Naive thymus-derived CD4-positive, alpha-beta T cell (primary cell): ENCODE measurements around the gene FAM13C. TPM values are rescaled to one million over a fixed set of nuclear protein-coding genes. Genes with fewer than 3 reads are reported as not detected.

Experiments used
- ATAC-seq: fragments of 150-1000 bp; cut with Tn5 transposase; 2 replicates; pipeline ENCODE4 v1.10.0; 2021; ENCODE audit warnings: mild to moderate bottlenecking, moderate library complexity
- CTCF ChIA-PET: fragments of 350-600 bp; sonication (Branson Sonifier 250); formaldehyde crosslinking; loops from one replicate; lab custom pipeline; 2021; ENCODE audit warnings: antibody characterized with exemption; lab: Charles Lee
- POLR2A ChIA-PET: fragments of 350-600 bp; sonication (Branson Sonifier 250); formaldehyde crosslinking; loops from one replicate; lab custom pipeline; 2021; ENCODE audit warnings: antibody characterized with exemption, inconsistent platforms; lab: Charles Lee
- DNase-seq, 9 donors: peaks; one replicate each; pipeline versions ENCODE4 v3.0.0 to v3.0.0-alpha.2; 2020 to 2022; ENCODE audit warnings: mixed read lengths in 1 of 9
- H3K27ac ChIP-seq: one replicate; pipeline ENCODE4 v1.7.0; 2013; ENCODE audit warnings: mild to moderate bottlenecking, low read depth, low read length, moderate library complexity
- H3K27me3 ChIP-seq, 2 donors: one replicate each; pipeline ENCODE4 v1.7.0; 2013; ENCODE audit warnings: low read length in 2 of 2, mild to moderate bottlenecking in 2 of 2, moderate library complexity in 2 of 2; ENCODE audit not compliant: control insufficient read depth in 2 of 2, insufficient read depth in 2 of 2
- H3K36me3 ChIP-seq, 3 experiments: 1 replicate in 2 of 3; 2 replicates in 1 of 3; pipeline ENCODE4 v1.7.0; 2013; ENCODE audit warnings: low read length in 3 of 3, mild to moderate bottlenecking in 3 of 3, moderate library complexity in 1 of 3; ENCODE audit not compliant: insufficient read depth in 3 of 3, control insufficient read depth in 2 of 3
- H3K4me1 ChIP-seq, 2 donors: one replicate each; pipeline ENCODE4 v1.7.0; 2013; ENCODE audit warnings: low read length in 2 of 2, mild to moderate bottlenecking in 2 of 2, moderate library complexity in 1 of 2; ENCODE audit not compliant: control insufficient read depth in 2 of 2, insufficient read depth in 2 of 2
- H3K4me3 ChIP-seq: 2 replicates; pipeline ENCODE4 v1.7.0; 2013; ENCODE audit warnings: mild to moderate bottlenecking, low read length
- H3K9me3 ChIP-seq, 3 experiments: 1 replicate in 2 of 3; 2 replicates in 1 of 3; pipeline ENCODE4 v1.7.0; 2013; ENCODE audit warnings: low read length in 3 of 3; ENCODE audit not compliant: control insufficient read depth in 2 of 3
- H3K27ac Mint-ChIP-seq, 9 donors: one replicate each; pipeline ENCODE4 v1.8.0; 2020 to 2022; ENCODE audit warnings: mixed read lengths in 9 of 9, mild to moderate bottlenecking in 8 of 9, moderate library complexity in 5 of 9, inconsistent platforms in 2 of 9
- H3K27me3 Mint-ChIP-seq, 5 donors: one replicate each; pipeline ENCODE4 v1.8.0; 2021 to 2022; ENCODE audit warnings: mixed read lengths in 5 of 5, mild to moderate bottlenecking in 1 of 5
- H3K36me3 Mint-ChIP-seq, 5 donors: one replicate each; pipeline ENCODE4 v1.8.0; 2020 to 2022; ENCODE audit warnings: mixed read lengths in 5 of 5, mild to moderate bottlenecking in 3 of 5, inconsistent platforms in 1 of 5
- H3K4me1 Mint-ChIP-seq, 7 donors: one replicate each; pipeline ENCODE4 v1.8.0; 2020 to 2022; ENCODE audit warnings: mixed read lengths in 7 of 7, mild to moderate bottlenecking in 3 of 7, inconsistent platforms in 1 of 7
- H3K4me3 Mint-ChIP-seq, 10 donors: one replicate each; pipeline ENCODE4 v1.8.0; 2020 to 2022; ENCODE audit warnings: mild to moderate bottlenecking in 10 of 10, mixed read lengths in 10 of 10, moderate library complexity in 6 of 10, inconsistent platforms in 2 of 10
- H3K9me3 Mint-ChIP-seq, 11 donors: one replicate each; pipeline ENCODE4 v1.8.0; 2020 to 2022; ENCODE audit warnings: mixed read lengths in 11 of 11, mild to moderate bottlenecking in 4 of 11, inconsistent platforms in 1 of 11, moderate library complexity in 1 of 11
- intact Hi-C, 2 donors: fragments of 100-400 bp; cut with micrococcal nuclease; formaldehyde crosslinking; loops; one replicate each; pipeline ENCODE4 v1.15.1; 2023
- polyA plus RNA-seq, 2 donors: library from polyadenylated mRNA; unstranded; fragments of 300-500 nt; fragmentation: Illumina TruSeq; gene quantifications; one replicate each; pipeline ENCODE4 v1.2.3, GENCODE V29; 2021
- total RNA-seq, 6 experiments: library from RNA in 5 of 6; stranded (reverse) in 5 of 6; gene quantifications; 1 replicate in 5 of 6; 2 replicates in 1 of 6; pipeline ENCODE4 v1.2.3 and lab custom pipeline; 2021 to 2026

FAM13C gene
- total and polyA plus RNA-seq, 7 experiments from 2014 or later: not detected

DNA sequence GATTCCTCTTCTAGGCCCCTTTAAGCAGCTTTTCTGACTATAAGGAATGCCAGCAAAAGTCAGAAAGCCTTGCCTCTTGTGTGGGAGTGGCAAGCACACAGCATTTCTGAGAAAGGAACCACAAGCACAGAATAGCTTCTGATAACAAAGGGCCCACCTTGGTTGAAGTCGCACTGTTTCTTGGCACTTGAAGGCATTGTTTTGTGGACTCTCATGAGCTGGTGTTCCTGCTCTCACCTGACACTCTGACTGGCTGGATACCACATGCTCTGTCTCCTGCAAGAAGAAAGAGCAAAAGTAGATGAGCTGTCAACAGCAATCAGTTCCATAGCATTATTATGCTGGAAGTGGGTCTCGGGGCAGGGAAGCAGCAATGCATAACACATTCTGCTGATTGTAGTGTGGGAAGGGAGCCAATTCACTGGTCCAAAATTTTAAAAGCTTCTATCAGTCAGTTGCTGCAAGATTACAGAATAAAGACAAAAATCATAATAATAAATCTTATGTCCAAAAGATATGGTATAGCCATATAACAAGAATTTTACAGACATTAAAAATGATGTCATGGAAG lies 38.4 kb downstream of the FAM13C start:
- Mint-ChIP-seq H3K4me1 (no peaks in the 10 kb centered on the region), H3K36me3 (no peaks in the 10 kb centered on the region), H3K9me3 (peaks cover 0 to 12% (median 0%) of the 10 kb centered on the region in 11 donors), H3K27me3 (no peaks in the 10 kb centered on the region), H3K4me3 (no peak overlapping the region), H3K27ac (no peak overlapping the region)
- ATAC-seq: no peak
- H3K27ac ChIP-seq: no peak overlapping the region
- intact Hi-C loops: no loop called here
- no peak overlapping the region for H3K4me3 ChIP-seq
- ChIA-PET POLR2A (no interaction called here), CTCF (no interaction called here)
- no peaks in the 10 kb centered on the region for H3K27me3 ChIP-seq
- no peaks in the 10 kb centered on the region for H3K9me3 ChIP-seq
- H3K36me3 ChIP-seq: no peaks in the 10 kb centered on the region
- no peaks in the 10 kb centered on the region for H3K4me1 ChIP-seq
- no peak for DNase-seq

DNA sequence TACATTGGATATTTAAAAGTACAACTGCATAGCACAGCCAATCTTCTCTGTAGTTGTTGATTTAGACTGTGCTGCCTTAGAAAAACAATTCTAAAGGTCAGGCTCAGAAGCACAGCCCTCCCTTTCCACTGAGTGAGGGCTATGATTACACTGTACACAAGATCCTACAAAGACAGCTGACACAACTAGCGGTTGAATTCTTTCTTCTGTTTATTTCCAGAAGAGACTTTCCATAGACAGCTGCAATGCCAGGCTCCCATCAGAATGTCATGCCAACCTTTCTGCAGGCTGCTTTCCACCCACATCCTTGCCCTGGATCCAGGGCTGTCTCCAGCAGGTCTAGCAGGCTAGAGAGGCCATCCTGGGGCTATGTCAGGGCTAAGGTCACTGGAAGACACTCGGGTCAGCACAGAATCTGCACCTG lies 39.3 kb downstream of the FAM13C start:
- Histone ChIP-seq H3K27me3 (no peaks in the 10 kb centered on the region), H3K27ac (no peak overlapping the region), H3K9me3 (no peaks in the 10 kb centered on the region), H3K36me3 (no peaks in the 10 kb centered on the region), H3K4me3 (no peak overlapping the region), H3K4me1 (no peaks in the 10 kb centered on the region)
- Mint-ChIP-seq H3K4me3 (no peak overlapping the region), H3K27me3 (peaks cover 0 to 4% (median 0%) of the 10 kb centered on the region in 5 donors), H3K4me1 (no peaks in the 10 kb centered on the region), H3K27ac (no peak overlapping the region), H3K36me3 (no peaks in the 10 kb centered on the region), H3K9me3 (peaks cover 0 to 5% (median 0%) of the 10 kb centered on the region in 11 donors)
- intact Hi-C loops: no loop called here
- no peak for DNase-seq
- ChIA-PET POLR2A (no interaction called here), CTCF (no interaction called here)
- ATAC-seq: no peak

GRCh38 chr10:59322131-59322530 lies 40.2 kb downstream of the FAM13C start:
- intact Hi-C loops: no loop called here
- H3K27ac Mint-ChIP-seq: no peak overlapping the region
- no peak overlapping the region for H3K4me3 Mint-ChIP-seq
- no peaks in the 10 kb centered on the region for H3K27me3 ChIP-seq
- H3K9me3 Mint-ChIP-seq: peaks cover 0 to 5% (median 0%) of the 10 kb centered on the region in 11 donors
- H3K27me3 Mint-ChIP-seq: peaks cover 0 to 4% (median 0%) of the 10 kb centered on the region in 5 donors
- H3K36me3 ChIP-seq: no peaks in the 10 kb centered on the region
- H3K4me3 ChIP-seq: no peak overlapping the region
- no peaks in the 10 kb centered on the region for H3K4me1 Mint-ChIP-seq
- H3K27ac ChIP-seq: no peak overlapping the region
- no peaks in the 10 kb centered on the region for H3K4me1 ChIP-seq
- DNase-seq (no peak), ATAC-seq (no peak)
- CTCF ChIA-PET: no interaction called here
- H3K9me3 ChIP-seq: no peaks in the 10 kb centered on the region
- POLR2A ChIA-PET: no interaction called here
- no peaks in the 10 kb centered on the region for H3K36me3 Mint-ChIP-seq

DNA sequence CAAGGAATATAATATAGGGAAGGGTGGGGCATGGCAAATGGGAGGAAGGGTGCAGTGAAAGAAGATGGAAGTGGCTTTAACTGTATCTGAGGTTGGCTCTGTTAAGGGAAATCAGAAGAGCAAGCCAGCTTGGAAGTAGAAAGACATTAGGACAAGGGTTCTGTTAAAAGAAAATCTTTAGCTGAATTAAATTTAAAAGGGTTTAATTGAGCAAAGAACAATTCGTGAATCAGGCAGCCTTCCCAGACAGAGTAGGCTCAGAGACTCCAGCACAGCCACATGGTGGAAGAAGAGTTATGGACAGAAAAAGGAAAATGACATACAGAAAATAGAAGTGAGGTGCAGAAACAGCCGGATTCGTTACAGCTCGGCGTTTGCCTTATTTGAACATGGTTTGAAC lies 42.0 kb downstream of the FAM13C start:
- H3K4me1 ChIP-seq: no peaks in the 10 kb centered on the region
- no peaks in the 10 kb centered on the region for H3K36me3 Mint-ChIP-seq
- intact Hi-C loops: no loop called here
- DNase-seq: no peak
- no peak overlapping the region for H3K4me3 Mint-ChIP-seq
- no peaks in the 10 kb centered on the region for H3K9me3 ChIP-seq
- H3K27ac Mint-ChIP-seq: no peak overlapping the region
- H3K4me1 Mint-ChIP-seq: no peaks in the 10 kb centered on the region
- no peak overlapping the region for H3K27ac ChIP-seq
- ChIA-PET POLR2A (no interaction called here), CTCF (no interaction called here)
- H3K27me3 ChIP-seq: no peaks in the 10 kb centered on the region
- H3K9me3 Mint-ChIP-seq: peaks cover 0 to 5% (median 0%) of the 10 kb centered on the region in 11 donors
- peaks cover 0 to 4% (median 0%) of the 10 kb centered on the region in 5 donors for H3K27me3 Mint-ChIP-seq
- H3K36me3 ChIP-seq: no peaks in the 10 kb centered on the region
- ATAC-seq: no peak
- no peak overlapping the region for H3K4me3 ChIP-seq

DNA sequence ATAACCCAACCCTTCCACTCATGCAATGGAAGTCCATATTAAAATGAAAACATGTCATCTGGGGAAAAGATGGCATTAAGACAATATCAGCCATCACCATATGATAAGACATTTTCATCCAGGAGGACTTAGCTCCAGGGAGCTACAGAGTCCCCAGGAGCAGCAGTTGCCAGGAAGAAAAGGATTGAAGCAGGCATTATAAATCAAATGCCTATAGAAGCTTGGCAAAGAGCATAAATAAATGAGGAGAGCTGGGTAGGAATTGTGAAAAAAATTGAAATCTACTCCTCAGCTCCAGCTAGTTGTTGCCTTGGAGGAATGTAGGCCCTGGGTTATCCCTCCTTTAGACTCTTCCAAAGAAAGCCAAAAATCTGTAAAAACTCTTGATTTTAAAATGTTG lies 42.5 kb downstream of the FAM13C start:
- Histone ChIP-seq H3K27ac (no peak overlapping the region), H3K27me3 (no peaks in the 10 kb centered on the region), H3K4me3 (no peak overlapping the region), H3K36me3 (no peaks in the 10 kb centered on the region), H3K4me1 (no peaks in the 10 kb centered on the region), H3K9me3 (no peaks in the 10 kb centered on the region)
- no peak for ATAC-seq
- DNase-seq: no peak
- POLR2A ChIA-PET: no interaction called here
- CTCF ChIA-PET: no interaction called here
- Mint-ChIP-seq H3K27ac (no peak overlapping the region), H3K27me3 (peaks cover 0 to 4% (median 0%) of the 10 kb centered on the region in 5 donors), H3K4me1 (no peaks in the 10 kb centered on the region), H3K4me3 (no peak overlapping the region), H3K36me3 (no peaks in the 10 kb centered on the region), H3K9me3 (peaks cover 0 to 5% (median 0%) of the 10 kb centered on the region in 11 donors)
- intact Hi-C loops: no loop called here

DNA sequence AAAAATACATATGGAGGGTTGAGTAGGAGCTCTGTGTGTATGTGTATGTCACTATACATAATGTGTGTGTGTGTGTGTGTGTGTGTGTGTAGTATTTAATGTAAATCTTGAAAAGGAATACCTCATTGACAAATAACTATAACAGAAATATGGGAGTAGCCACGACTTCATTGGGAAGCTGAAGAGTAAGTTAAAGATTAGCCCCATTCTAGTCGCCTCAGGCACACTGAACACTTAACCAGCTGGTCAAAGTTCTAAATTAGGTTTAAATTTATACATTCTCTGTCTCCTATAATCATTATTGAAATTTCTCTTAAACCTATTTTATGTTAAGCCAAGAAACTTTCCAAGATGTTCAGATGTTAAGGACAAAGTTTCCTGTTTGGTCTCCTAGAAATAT lies 45.3 kb downstream of the FAM13C start:
- H3K36me3 ChIP-seq: no peaks in the 10 kb centered on the region

DNA sequence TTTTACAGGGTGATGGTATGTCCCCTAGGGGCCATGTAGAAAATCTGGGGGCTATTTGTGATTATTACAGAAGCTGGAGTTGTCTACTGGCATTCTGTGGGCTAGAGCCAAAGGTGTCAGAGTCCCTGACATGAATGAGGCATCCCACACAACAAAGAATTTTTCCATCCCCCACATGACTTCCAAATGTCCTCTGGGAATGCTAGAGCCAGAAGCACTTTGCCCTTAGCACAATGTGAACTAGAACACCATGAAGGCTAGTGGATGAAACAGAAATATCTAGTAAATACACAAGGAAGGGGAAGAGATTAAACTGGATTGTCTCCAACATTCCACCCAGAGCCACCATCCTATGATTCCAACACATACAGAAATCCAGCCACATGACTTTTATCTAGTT lies 46.9 kb downstream of the FAM13C start:
- Histone ChIP-seq H3K4me3 (no peak overlapping the region), H3K4me1 (no peaks in the 10 kb centered on the region), H3K36me3 (no peaks in the 10 kb centered on the region), H3K27ac (no peak overlapping the region), H3K27me3 (no peaks in the 10 kb centered on the region), H3K9me3 (no peaks in the 10 kb centered on the region)
- peaks cover 0 to 4% (median 0%) of the 10 kb centered on the region in 5 donors for H3K27me3 Mint-ChIP-seq
- H3K4me1 Mint-ChIP-seq: no peaks in the 10 kb centered on the region
- no peak overlapping the region for H3K27ac Mint-ChIP-seq
- intact Hi-C loops: no loop called here
- peaks cover 0 to 2% (median 0%) of the 10 kb centered on the region in 11 donors for H3K9me3 Mint-ChIP-seq
- no peak overlapping the region for H3K4me3 Mint-ChIP-seq
- no peak for ATAC-seq
- no peak for DNase-seq
- ChIA-PET POLR2A (no interaction called here), CTCF (no interaction called here)
- no peaks in the 10 kb centered on the region for H3K36me3 Mint-ChIP-seq

More for the DNA sequence above, 45.3 kb downstream of the FAM13C start:
- H3K4me1 Mint-ChIP-seq: no peaks in the 10 kb centered on the region
- DNase-seq (no peak), ATAC-seq (no peak)
- H3K4me1 ChIP-seq: no peaks in the 10 kb centered on the region
- no peak overlapping the region for H3K4me3 Mint-ChIP-seq
- H3K9me3 Mint-ChIP-seq: peaks cover 0 to 4% (median under 1%) of the 10 kb centered on the region in 11 donors
- no peak overlapping the region for H3K27ac Mint-ChIP-seq
- no peaks in the 10 kb centered on the region for H3K36me3 Mint-ChIP-seq
- POLR2A ChIA-PET: no interaction called here
- H3K4me3 ChIP-seq: no peak overlapping the region
- CTCF ChIA-PET: no interaction called here
- peaks cover 0 to 4% (median 0%) of the 10 kb centered on the region in 5 donors for H3K27me3 Mint-ChIP-seq
- intact Hi-C loops: no loop called here
- H3K27ac ChIP-seq: no peak overlapping the region
- H3K27me3 ChIP-seq: no peaks in the 10 kb centered on the region
- H3K9me3 ChIP-seq: no peaks in the 10 kb centered on the region
